Ovary (tissue), 9 donors: ENCODE measurements around the gene MAP3K7. TPM values are rescaled to one million over a fixed set of nuclear protein-coding genes. Genes with fewer than 3 reads are reported as not detected.

ENCODE experiments used
- DNase-seq, 5 donors: peaks; one replicate each; pipeline ENCODE4 v3.0.0-alpha.2; 2019 to 2020
- H3K27ac ChIP-seq, 2 donors: fragments of 200-600 bp; one replicate each; pipeline versions ENCODE4 v1.5.1 to v1.8.0; 2019 to 2022
- H3K27me3 ChIP-seq: fragments of 200-600 bp; one replicate; pipeline ENCODE4 v1.8.0; 2022
- H3K36me3 ChIP-seq: fragments of 200-600 bp; sonication (generic); one replicate; pipeline ENCODE4 v1.5.1; 2019
- H3K4me1 ChIP-seq: one replicate; pipeline ENCODE4 v1.8.1; 2013; ENCODE audit warnings: mild to moderate bottlenecking, moderate library complexity; ENCODE audit not compliant: insufficient read depth
- H3K4me3 ChIP-seq: fragments of 200-600 bp; sonication (generic); one replicate; pipeline ENCODE4 v1.5.1; 2017
- H3K9me3 ChIP-seq, 2 donors: fragments of 200-600 bp in 1 of 2; sonication (generic) in 1 of 2; one replicate each; pipeline versions ENCODE4 v1.5.1 to v1.8.1; 2013 to 2019; ENCODE audit warnings: mild to moderate bottlenecking in 1 of 2, moderate library complexity in 1 of 2
- CTCF ChIP-seq, 3 donors: fragments of 450-650 bp in 2 of 3; fragments of 200-600 bp in 1 of 3; IDR thresholded peaks; one replicate each; pipeline versions ENCODE4 v1.5.1 to v1.8.0; 2016 to 2022; ENCODE audit warnings: antibody characterized with exemption in 3 of 3, mild to moderate bottlenecking in 1 of 3
- EP300 ChIP-seq: sonication (generic); formaldehyde crosslinking; IDR thresholded peaks from one replicate; pipeline ENCODE4 v1.6.1; 2017; ENCODE audit warnings: antibody characterized with exemption
- POLR2A ChIP-seq: fragments of 450-650 bp; IDR thresholded peaks from one replicate; pipeline ENCODE4 v1.6.1; 2017; ENCODE audit warnings: antibody characterized with exemption, mild to moderate bottlenecking, moderate library complexity
- WGBS, 3 donors: extraction: QIAGEN DNeasy Blood & Tissue Kit in 1 of 3; methylation state at CpG; one replicate each; pipeline versions ENCODE4 v1.1.5 to v1.1.7; 2013 to 2017; 5-methylcytosine and 5-hydroxymethylcytosine counted together
- intact Hi-C, 4 donors: fragments of 100-400 bp; cut with DNase I; formaldehyde crosslinking; loops; one replicate each; pipeline versions ENCODE4 v1.11.0 to v1.15.1; 2022 to 2023
- polyA plus RNA-seq, 2 donors: library from polyadenylated mRNA; stranded (reverse); fragments of 200-250 nt in 1 of 2; fragments of 350-450 nt in 1 of 2; fragmentation: Illumina TruSeq in 1 of 2; extraction: RNeasy Lipid Tissue Mini Kit (QIAGEN cat#74804) in 1 of 2; gene quantifications; one replicate each; pipeline ENCODE4 v1.2.3, GENCODE V29; 2013 to 2014
- total RNA-seq, 7 donors: library from RNA; depleted of rRNA in 2 of 7; stranded (reverse); fragments of >200 nt in 2 of 7; fragmentation: NEBNext Ultra II Directional in 3 of 7; extraction: Animal tissue kit (Norgen Biotek cat#: 25700) in 3 of 7; gene quantifications; one replicate each; pipeline versions ENCODE4 v1.1.0 to v1.2.4, GENCODE V29; 2016 to 2023
- donor health status: DM: no; HTN: no; CAD: no; lungs with moderate emphysema.
- donor health status: DM: no; HTN: no; CAD: no.
- donor health status: Bipolar disorder and iron deficiency.
- donor health status: DM: yes; HTN: yes; CAD: no.
- donor health status: DM: no; HTN: no; CAD: no.
- donor health status: DM: yes; HTN: yes; CAD: no.

MAP3K7 gene
- total and polyA plus RNA-seq, 9 donors, result 14.1 to 30.5 (median 24.9) TPM

GRCh38 chr6:90544741-90545140 is 42.1 kb downstream of the MAP3K7 start:
- Histone ChIP-seq H3K9me3 (no peaks in the 10 kb centered on the region), H3K4me1 (no peaks in the 10 kb centered on the region), H3K27me3 (no peaks in the 10 kb centered on the region), H3K4me3 (no peak overlapping the region), H3K27ac (no peak overlapping the region), H3K36me3 (no peaks in the 10 kb centered on the region)
- WGBS, 3 donors, result 94 to 97% (median 97%) methylated on average over 4 of the region's 4 CpGs
- no peak for DNase-seq
- intact Hi-C loops, result no loop called here
- TF ChIP-seq CTCF (IDR thresholded peaks at IDR 0.05) (no peak), EP300 (no peak)

GRCh38 chr6:90544081-90544480 is 42.8 kb downstream of the MAP3K7 start:
- Histone ChIP-seq H3K9me3 (no peaks in the 10 kb centered on the region), H3K36me3 (no peaks in the 10 kb centered on the region), H3K4me3 (no peak overlapping the region), H3K27me3 (no peaks in the 10 kb centered on the region), H3K27ac (no peak overlapping the region), H3K4me1 (no peaks in the 10 kb centered on the region)
- intact Hi-C loops, result no loop called here
- no peak for DNase-seq
- TF ChIP-seq EP300, result no peak
- TF ChIP-seq POLR2A, result no peak
- no peak for TF ChIP-seq CTCF (IDR thresholded peaks at IDR 0.05)

GRCh38 chr6:90541221-90541620 is 45.7 kb downstream of the MAP3K7 start:
- H3K9me3 ChIP-seq, result no peaks in the 10 kb centered on the region
- H3K27me3 ChIP-seq, result no peaks in the 10 kb centered on the region
- DNase-seq, result no peak
- intact Hi-C loops, result no loop called here
- no peaks in the 10 kb centered on the region for H3K4me1 ChIP-seq
- no peak overlapping the region for H3K27ac ChIP-seq
- TF ChIP-seq POLR2A (no peak), EP300 (no peak), CTCF (IDR thresholded peaks at IDR 0.05) (no peak)
- H3K4me3 ChIP-seq, result no peak overlapping the region
- WGBS, 3 donors, result 95 to 97% (median 96%) methylated on average over 3 of the region's 3 CpGs
- no peaks in the 10 kb centered on the region for H3K36me3 ChIP-seq

GRCh38 chr6:90538278-90539046 is 48.4 kb downstream of the MAP3K7 start:
- TF ChIP-seq EP300 (no peak), POLR2A (no peak), CTCF (IDR thresholded peaks at IDR 0.05) (no peak)
- WGBS, 3 donors, result 23 to 26% (median 25%) methylated on average over 4 of the region's 4 CpGs

More at GRCh38 chr6:90538278-90539046, 48.4 kb downstream of the MAP3K7 start:
- Histone ChIP-seq H3K27me3 (no peaks in the 10 kb centered on the region), H3K27ac (no peak overlapping the region), H3K36me3 (no peaks in the 10 kb centered on the region), H3K4me3 (no peak overlapping the region), H3K9me3 (no peaks in the 10 kb centered on the region), H3K4me1 (no peaks in the 10 kb centered on the region)
- no peak for DNase-seq
- intact Hi-C loops, result no loop called here
